H9 (cell line): ENCODE data around the gene MALRD1. TPM values are rescaled to one million over a fixed set of nuclear protein-coding genes. Genes with fewer than 3 reads are reported as not detected.

Experiments used
- DNase-seq: peaks from one replicate; pipeline ENCODE4 v3.0.0-alpha.2; 2017
- H2AFZ ChIP-seq: one replicate; pipeline ENCODE4 v1.6.1; 2013; ENCODE audit warnings: mild to moderate bottlenecking, low read length, control low read depth, moderate library complexity
- H2AK5ac ChIP-seq: 2 replicates; pipeline ENCODE4 v1.6.1; 2013; ENCODE audit warnings: low read length, control low read depth, mixed read lengths; ENCODE audit not compliant: insufficient read length
- H2BK120ac ChIP-seq: one replicate; pipeline ENCODE4 v1.6.1; 2013; ENCODE audit warnings: low read depth, mild to moderate bottlenecking, low read length, control low read depth, inconsistent platforms; ENCODE audit not compliant: poor library complexity, severe bottlenecking
- H2BK12ac ChIP-seq: 2 replicates; pipeline ENCODE4 v1.6.1; 2013; ENCODE audit warnings: low read length, control low read depth, mixed read lengths, low read depth; ENCODE audit not compliant: insufficient read length
- H2BK15ac ChIP-seq: 2 replicates; pipeline ENCODE4 v1.6.1; 2013; ENCODE audit warnings: low read depth, low read length, control low read depth
- H2BK20ac ChIP-seq: one replicate; pipeline ENCODE4 v1.6.1; 2013; ENCODE audit warnings: low read depth, mild to moderate bottlenecking, low read length, control low read depth, inconsistent platforms; ENCODE audit not compliant: poor library complexity, severe bottlenecking
- H2BK5ac ChIP-seq: 2 replicates; pipeline ENCODE4 v1.6.1; 2013; ENCODE audit warnings: low read length, control low read depth, mixed read lengths; ENCODE audit not compliant: insufficient read length
- H3K14ac ChIP-seq: 2 replicates; pipeline ENCODE4 v1.6.1; 2013; ENCODE audit warnings: low read length, control low read depth; ENCODE audit not compliant: insufficient read depth
- H3K18ac ChIP-seq: 2 replicates; pipeline ENCODE4 v1.6.1; 2013; ENCODE audit warnings: low read depth, mild to moderate bottlenecking, mixed read lengths, low read length, control low read depth; ENCODE audit not compliant: insufficient read length
- H3K23ac ChIP-seq: 2 replicates; pipeline ENCODE4 v1.6.1; 2013; ENCODE audit warnings: low read length, control low read depth, mixed read lengths, low read depth; ENCODE audit not compliant: insufficient read length
- H3K23me2 ChIP-seq: 2 replicates; pipeline ENCODE4 v1.6.1; 2013; ENCODE audit warnings: low read depth, mild to moderate bottlenecking, mixed read lengths, low read length, control low read depth; ENCODE audit not compliant: insufficient read length, poor library complexity, severe bottlenecking
- H3K27ac ChIP-seq: 2 replicates; pipeline ENCODE4 v1.5.1; 2013; ENCODE audit warnings: low read length, control low read depth, mixed read lengths, low read depth; ENCODE audit not compliant: insufficient read length
- H3K27me3 ChIP-seq: 2 replicates; pipeline ENCODE4 v1.6.1; 2013; ENCODE audit warnings: low read length, control low read depth, inconsistent platforms; ENCODE audit not compliant: insufficient read depth
- H3K4ac ChIP-seq: 2 replicates; pipeline ENCODE4 v1.6.1; 2013; ENCODE audit warnings: low read depth, mild to moderate bottlenecking, control low read depth, inconsistent platforms, low read length, moderate library complexity
- H3K4me1 ChIP-seq: 2 replicates; pipeline ENCODE4 v1.6.1; 2013; ENCODE audit warnings: low read length, control low read depth, inconsistent platforms; ENCODE audit not compliant: insufficient read depth
- H3K4me2 ChIP-seq: 2 replicates; pipeline ENCODE4 v1.6.1; 2013; ENCODE audit warnings: low read length, control low read depth, mixed read lengths; ENCODE audit not compliant: insufficient read length, insufficient read depth
- H3K56ac ChIP-seq: 2 replicates; pipeline ENCODE4 v1.6.1; 2013; ENCODE audit warnings: low read depth, mild to moderate bottlenecking, mixed read lengths, low read length, control low read depth; ENCODE audit not compliant: insufficient read length
- H3K79me1 ChIP-seq: 2 replicates; pipeline ENCODE4 v1.6.1; 2013; ENCODE audit warnings: low read depth, mild to moderate bottlenecking, moderate library complexity, low read length, control low read depth, inconsistent platforms; ENCODE audit not compliant: insufficient read depth, poor library complexity, severe bottlenecking
- H3K79me2 ChIP-seq: 2 replicates; pipeline ENCODE4 v1.6.1; 2013; ENCODE audit warnings: low read length, control low read depth, inconsistent platforms; ENCODE audit not compliant: insufficient read depth
- H3K9ac ChIP-seq: 2 replicates; pipeline ENCODE4 v1.6.1; 2013; ENCODE audit warnings: low read length, control low read depth, mixed read lengths; ENCODE audit not compliant: insufficient read length; ENCODE audit errors: extremely low read depth
- H3K9me3 ChIP-seq: one replicate; pipeline ENCODE4 v1.6.1; 2013; ENCODE audit warnings: low read depth, low read length, inconsistent platforms; ENCODE audit not compliant: control insufficient read depth
- H3T11ph ChIP-seq: one replicate; pipeline ENCODE4 v1.6.1; 2013; ENCODE audit warnings: mild to moderate bottlenecking, low read length, control low read depth, inconsistent platforms
- H4K20me1 ChIP-seq: one replicate; pipeline ENCODE4 v1.6.1; 2013; ENCODE audit not compliant: control insufficient read depth, insufficient read length, insufficient read depth
- H4K5ac ChIP-seq: 2 replicates; pipeline ENCODE4 v1.6.1; 2013; ENCODE audit warnings: low read depth, mild to moderate bottlenecking, mixed read lengths, low read length, control low read depth; ENCODE audit not compliant: insufficient read length
- H4K8ac ChIP-seq: replicated peaks from 2 replicates; pipeline ENCODE4 v1.6.1; 2013; ENCODE audit warnings: low read length, control low read depth, mixed read lengths, low read depth; ENCODE audit not compliant: insufficient read length
- H4K91ac ChIP-seq: 2 replicates; pipeline ENCODE4 v1.6.1; 2013; ENCODE audit warnings: low read depth, mild to moderate bottlenecking, moderate library complexity, mixed read lengths, low read length, control low read depth; ENCODE audit not compliant: insufficient read length
- H3K27ac Mint-ChIP-seq, 3 experiments: 2 replicates in 2 of 3; 3 replicates in 1 of 3; pipeline ENCODE4 v1.8.0; 2020 to 2021; ENCODE audit warnings: mixed read lengths in 3 of 3, mild to moderate bottlenecking in 1 of 3, moderate library complexity in 1 of 3
- H3K27me3 Mint-ChIP-seq: 2 replicates; pipeline ENCODE4 v1.8.0; 2021; ENCODE audit warnings: low read depth, mild to moderate bottlenecking, moderate library complexity, mixed read lengths
- H3K36me3 Mint-ChIP-seq, 3 experiments: 2 replicates in 2 of 3; 3 replicates in 1 of 3; pipeline ENCODE4 v1.8.0; 2020 to 2021; ENCODE audit warnings: low read depth in 3 of 3, mixed read lengths in 3 of 3; ENCODE audit not compliant: insufficient read depth in 1 of 3
- H3K4me1 Mint-ChIP-seq, 2 experiments: 2 replicates each; pipeline ENCODE4 v1.8.0; 2020; ENCODE audit warnings: mixed read lengths in 2 of 2
- H3K4me3 Mint-ChIP-seq, 2 experiments: 2 replicates in 1 of 2; 3 replicates in 1 of 2; pipeline ENCODE4 v1.8.0; 2020 to 2021; ENCODE audit warnings: mild to moderate bottlenecking in 2 of 2, mixed read lengths in 2 of 2, moderate library complexity in 1 of 2
- H3K9me3 Mint-ChIP-seq, 2 experiments: 2 replicates in 1 of 2; 3 replicates in 1 of 2; pipeline ENCODE4 v1.8.0; 2020; ENCODE audit warnings: mild to moderate bottlenecking in 2 of 2, mixed read lengths in 2 of 2, moderate library complexity in 1 of 2
- CTCF ChIP-seq: fragments of 200-600 bp; sonication (generic); conservative IDR thresholded peaks from 3 replicates; pipeline ENCODE4 v1.8.0; 2021; ENCODE audit warnings: antibody characterized with exemption, mild to moderate bottlenecking
- total RNA-seq: library from RNA; stranded (reverse); gene quantifications from 2 replicates; pipeline ENCODE4 v1.2.1, GENCODE V29; 2021

MALRD1 gene
- total RNA-seq, 1 experiment from 2014 or later = 0.20 TPM

DNA sequence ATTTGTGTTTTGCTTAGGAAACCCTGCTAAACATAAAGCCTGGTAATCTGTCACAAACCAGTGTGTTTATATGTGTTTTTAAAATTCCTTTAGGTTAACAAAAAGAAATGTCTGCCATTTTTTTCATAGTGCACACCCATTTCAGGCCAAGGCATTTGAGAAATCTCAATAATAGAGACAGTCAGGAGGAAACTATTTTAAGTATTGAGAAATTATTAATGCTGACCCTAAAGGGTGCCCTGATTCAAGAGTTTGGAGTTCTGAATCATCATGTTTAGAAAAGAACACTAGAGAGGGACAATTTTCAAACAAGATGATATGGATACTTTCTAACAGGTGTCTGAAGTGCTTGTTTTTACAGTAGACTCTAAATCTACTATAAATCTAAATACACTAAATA, 28.7 kb downstream of the MALRD1 start:
- Histone ChIP-seq H2BK5ac (no peak overlapping the region), H3T11ph (no peak overlapping the region), H2AK5ac (no peak overlapping the region), H3K27me3 (no peaks in the 10 kb centered on the region), H2BK120ac (no peak overlapping the region), H3K23ac (no peak overlapping the region), H4K8ac (no peak overlapping the region), H3K27ac (no peak overlapping the region), H3K14ac (no peak overlapping the region), H3K23me2 (no peaks in the 10 kb centered on the region), H3K4ac (no peak overlapping the region), H3K4me2 (no peak overlapping the region), H3K79me1 (no peaks in the 10 kb centered on the region), H2BK12ac (no peak overlapping the region), H3K18ac (no peak overlapping the region), H2BK20ac (no peak overlapping the region), H2AFZ (no peak overlapping the region), H3K4me1 (no peaks in the 10 kb centered on the region), H3K9ac (no peak overlapping the region), H2BK15ac (no peak overlapping the region), H4K20me1 (no peaks in the 10 kb centered on the region), H4K91ac (no peak overlapping the region), H3K56ac (no peak overlapping the region), H3K79me2 (no peaks in the 10 kb centered on the region), H4K5ac (no peak overlapping the region), H3K9me3 (no peaks in the 10 kb centered on the region)
- Mint-ChIP-seq H3K4me1 (no peaks in the 10 kb centered on the region), H3K27ac (no peak overlapping the region), H3K36me3 (peaks cover 0 to 13% (median 0%) of the 10 kb centered on the region in 3 experiments; a peak in 1 of 7 replicates), H3K4me3 (no peak overlapping the region), H3K27me3 (no peaks in the 10 kb centered on the region), H3K9me3 (peaks cover 8 to 11% of the 10 kb centered on the region in 2 experiments; a peak in 4 of 5 replicates)
- no peak for DNase-seq
- no peak for TF ChIP-seq CTCF
